Activated naive CD4-positive, alpha-beta T cell treated with anti-CD3 and anti-CD28 coated beads for 36 hours (primary cell): ENCODE data around the gene GNPDA2. TPM values are rescaled to one million over a fixed set of nuclear protein-coding genes. Genes with fewer than 3 reads are reported as not detected.

Experiments
- total RNA-seq, 2 experiments: library from RNA; stranded (reverse); gene quantifications; one replicate each; pipeline ENCODE4 v1.2.3, GENCODE V29; 2021

Gene GNPDA2
- total RNA-seq, 2 experiments from 2014 or later, result 14.2 TPM

Other genes with a start within 250 kb of the GNPDA2 start
- not detected for gene YIPF7, start 74.9 kb downstream of the GNPDA2 start, total RNA-seq
- gene GUF1, start 48.1 kb downstream of the GNPDA2 start, total RNA-seq, result 10 to 100 TPM; 32.6 to 32.9 TPM